ENCODE data around the gene UBE2J1.
"Not testable (repeated sequence)": the region's sequence is repeated elsewhere in the genome, so short reads cannot be mapped to it uniquely, and the experiment has no call there.

The UBE2J1 gene

GRCh38 chr6:89295116-89295515 is 57.4 kb downstream of the UBE2J1 start:
- H3K4me1 ChIP-seq (ENCODE audit: control insufficient read depth, insufficient read depth, low read length); H3K27me3 ChIP-seq (ENCODE audit: control insufficient read depth, insufficient read depth, low read length, poor library complexity, severe bottlenecking); H3K36me3 ChIP-seq (ENCODE audit: control insufficient read depth, insufficient read depth, low read length); H3K4me3 ChIP-seq (ENCODE audit: insufficient read depth, low read depth, low read length); H3K9me3 ChIP-seq (ENCODE audit: control insufficient read depth, low read length); H3K27ac ChIP-seq (ENCODE audit: insufficient read depth, low read depth, low read length, poor library complexity, severe bottlenecking): not testable (repeated sequence)
- no CpG with 5 or more reads among the region's 1 CpG for WGBS, 2 experiments

GRCh38 chr6:89291256-89291819 is 61.2 kb downstream of the UBE2J1 start:
- WGBS, 2 experiments: 87 to 91% methylated on average over 11 of the region's 11 CpGs
- H3K4me3 ChIP-seq (ENCODE audit: insufficient read depth, low read depth, low read length): no peak overlapping the region
- H3K36me3 ChIP-seq (ENCODE audit: control insufficient read depth, insufficient read depth, low read length): no peaks in the 10 kb centered on the region
- no peak overlapping the region for H3K27ac ChIP-seq (ENCODE audit: insufficient read depth, low read depth, low read length, poor library complexity, severe bottlenecking)
- H3K9me3 ChIP-seq (ENCODE audit: control insufficient read depth, low read length): no peaks in the 10 kb centered on the region
- H3K27me3 ChIP-seq (ENCODE audit: control insufficient read depth, insufficient read depth, low read length, poor library complexity, severe bottlenecking): no peaks in the 10 kb centered on the region
- peaks cover 8% of the 10 kb centered on the region for H3K4me1 ChIP-seq (ENCODE audit: control insufficient read depth, insufficient read depth, low read length)

GRCh38 chr6:89290401-89291155 is 61.9 kb downstream of the UBE2J1 start:
- 92 to 94% methylated on average over 13 of the region's 13 CpGs for WGBS, 2 experiments

GRCh38 chr6:89289710-89290109 is 62.8 kb downstream of the UBE2J1 start:
- peaks cover 16% of the 10 kb centered on the region for H3K4me1 ChIP-seq (ENCODE audit: control insufficient read depth, insufficient read depth, low read length)
- no peaks in the 10 kb centered on the region for H3K27me3 ChIP-seq (ENCODE audit: control insufficient read depth, insufficient read depth, low read length, poor library complexity, severe bottlenecking)
- no peaks in the 10 kb centered on the region for H3K36me3 ChIP-seq (ENCODE audit: control insufficient read depth, insufficient read depth, low read length)
- H3K27ac ChIP-seq (ENCODE audit: insufficient read depth, low read depth, low read length, poor library complexity, severe bottlenecking): no peak overlapping the region
- WGBS, 2 experiments: 90 to 98% methylated on average over 3 of the region's 3 CpGs
- no peak overlapping the region for H3K4me3 ChIP-seq (ENCODE audit: insufficient read depth, low read depth, low read length)
- no peaks in the 10 kb centered on the region for H3K9me3 ChIP-seq (ENCODE audit: control insufficient read depth, low read length)

More at GRCh38 chr6:89290401-89291155, 61.9 kb downstream of the UBE2J1 start:
- H3K4me3 ChIP-seq (ENCODE audit: insufficient read depth, low read depth, low read length): no peak overlapping the region
- peaks cover 14% of the 10 kb centered on the region for H3K4me1 ChIP-seq (ENCODE audit: control insufficient read depth, insufficient read depth, low read length)
- no peaks in the 10 kb centered on the region for H3K27me3 ChIP-seq (ENCODE audit: control insufficient read depth, insufficient read depth, low read length, poor library complexity, severe bottlenecking)
- H3K9me3 ChIP-seq (ENCODE audit: control insufficient read depth, low read length): no peaks in the 10 kb centered on the region
- H3K36me3 ChIP-seq (ENCODE audit: control insufficient read depth, insufficient read depth, low read length): no peaks in the 10 kb centered on the region
- H3K27ac ChIP-seq (ENCODE audit: insufficient read depth, low read depth, low read length, poor library complexity, severe bottlenecking): no peak overlapping the region

GRCh38 chr6:89287351-89288028 is 65.0 kb downstream of the UBE2J1 start:
- 96 to 97% methylated on average over 9 of the region's 9 CpGs for WGBS, 2 experiments

DNA sequence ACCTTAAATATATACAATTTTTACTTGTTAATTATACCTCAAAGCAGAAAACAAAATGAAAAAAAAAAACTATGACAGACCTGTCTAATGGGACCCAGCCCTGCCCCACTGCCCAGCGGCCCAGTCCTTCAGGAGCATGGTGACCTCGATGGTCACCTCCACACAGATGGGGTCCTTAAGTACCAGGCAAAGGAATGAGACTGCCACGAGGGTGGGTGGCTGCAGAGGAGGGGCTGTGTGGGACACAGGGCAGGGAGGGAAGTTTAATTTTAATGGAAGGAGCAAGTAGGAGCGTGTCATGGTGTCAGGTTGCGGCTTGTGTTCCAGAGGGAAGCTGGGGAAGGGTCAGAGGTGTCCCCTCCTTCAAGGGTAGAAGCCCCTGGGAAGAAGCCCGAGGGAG is 66.0 kb downstream of the UBE2J1 start:
- no peak overlapping the region for H3K27ac ChIP-seq (ENCODE audit: insufficient read depth, low read depth, low read length, poor library complexity, severe bottlenecking)
- no peak overlapping the region for H3K4me3 ChIP-seq (ENCODE audit: insufficient read depth, low read depth, low read length)
- no peaks in the 10 kb centered on the region for H3K9me3 ChIP-seq (ENCODE audit: control insufficient read depth, low read length)
- WGBS, 2 experiments: 71 to 77% methylated on average over 6 of the region's 6 CpGs
- no peaks in the 10 kb centered on the region for H3K27me3 ChIP-seq (ENCODE audit: control insufficient read depth, insufficient read depth, low read length, poor library complexity, severe bottlenecking)
- H3K36me3 ChIP-seq (ENCODE audit: control insufficient read depth, insufficient read depth, low read length): no peaks in the 10 kb centered on the region
- peaks cover 16% of the 10 kb centered on the region for H3K4me1 ChIP-seq (ENCODE audit: control insufficient read depth, insufficient read depth, low read length)

More at GRCh38 chr6:89287351-89288028, 65.0 kb downstream of the UBE2J1 start:
- Histone ChIP-seq H3K27ac (ENCODE audit: insufficient read depth, low read depth, low read length, poor library complexity, severe bottlenecking) (no peak overlapping the region), H3K36me3 (ENCODE audit: control insufficient read depth, insufficient read depth, low read length) (no peaks in the 10 kb centered on the region), H3K9me3 (ENCODE audit: control insufficient read depth, low read length) (no peaks in the 10 kb centered on the region), H3K4me3 (ENCODE audit: insufficient read depth, low read depth, low read length) (no peak overlapping the region), H3K27me3 (ENCODE audit: control insufficient read depth, insufficient read depth, low read length, poor library complexity, severe bottlenecking) (no peaks in the 10 kb centered on the region), H3K4me1 (ENCODE audit: control insufficient read depth, insufficient read depth, low read length) (peaks cover 16% of the 10 kb centered on the region)

GRCh38 chr6:89284963-89285735 is 67.4 kb downstream of the UBE2J1 start:
- Histone ChIP-seq H3K4me3 (ENCODE audit: insufficient read depth, low read depth, low read length) (no peak overlapping the region), H3K4me1 (ENCODE audit: control insufficient read depth, insufficient read depth, low read length) (peaks cover 16% of the 10 kb centered on the region), H3K27me3 (ENCODE audit: control insufficient read depth, insufficient read depth, low read length, poor library complexity, severe bottlenecking) (no peaks in the 10 kb centered on the region), H3K36me3 (ENCODE audit: control insufficient read depth, insufficient read depth, low read length) (no peaks in the 10 kb centered on the region), H3K27ac (ENCODE audit: insufficient read depth, low read depth, low read length, poor library complexity, severe bottlenecking) (no peak overlapping the region), H3K9me3 (ENCODE audit: control insufficient read depth, low read length) (no peaks in the 10 kb centered on the region)
- WGBS, 2 experiments: 76 to 78% methylated on average over 15 of the region's 15 CpGs

DNA sequence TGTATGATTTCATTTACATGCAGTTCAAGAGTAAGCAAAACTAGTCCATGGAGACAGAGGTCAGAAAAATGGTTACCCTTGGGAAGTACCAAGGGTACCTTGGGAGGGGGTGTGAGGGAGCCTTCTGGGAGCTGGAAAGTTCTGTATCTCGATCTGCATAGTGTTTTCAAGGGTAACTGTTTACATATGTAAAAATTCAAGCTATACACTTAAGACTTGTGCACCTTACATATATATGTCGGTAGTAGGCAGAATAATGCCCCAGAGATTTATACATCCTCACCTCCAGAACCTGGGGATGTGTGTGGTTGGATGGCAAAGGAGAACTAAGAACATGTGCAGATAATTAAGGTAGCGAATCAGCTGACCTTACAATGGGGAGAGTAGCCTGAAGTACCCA is 68.4 kb downstream of the UBE2J1 start:
- Histone ChIP-seq H3K36me3 (ENCODE audit: control insufficient read depth, insufficient read depth, low read length) (no peaks in the 10 kb centered on the region), H3K27ac (ENCODE audit: insufficient read depth, low read depth, low read length, poor library complexity, severe bottlenecking) (no peak overlapping the region), H3K4me3 (ENCODE audit: insufficient read depth, low read depth, low read length) (no peak overlapping the region), H3K4me1 (ENCODE audit: control insufficient read depth, insufficient read depth, low read length) (peaks cover 16% of the 10 kb centered on the region), H3K9me3 (ENCODE audit: control insufficient read depth, low read length) (no peaks in the 10 kb centered on the region), H3K27me3 (ENCODE audit: control insufficient read depth, insufficient read depth, low read length, poor library complexity, severe bottlenecking) (no peaks in the 10 kb centered on the region)
- WGBS, 2 experiments: 94 to 98% methylated on average over 1 to 3 of the region's 3 CpGs

- Histone ChIP-seq H3K4me3 (ENCODE audit: insufficient read depth, low read depth, low read length) (no peak overlapping the region), H3K9me3 (ENCODE audit: control insufficient read depth, low read length) (no peaks in the 10 kb centered on the region), H3K27me3 (ENCODE audit: control insufficient read depth, insufficient read depth, low read length, poor library complexity, severe bottlenecking) (no peaks in the 10 kb centered on the region), H3K27ac (ENCODE audit: insufficient read depth, low read depth, low read length, poor library complexity, severe bottlenecking) (no peak overlapping the region), H3K4me1 (ENCODE audit: control insufficient read depth, insufficient read depth, low read length) (peaks cover 16% of the 10 kb centered on the region), H3K36me3 (ENCODE audit: control insufficient read depth, insufficient read depth, low read length) (no peaks in the 10 kb centered on the region)
- WGBS, 2 experiments: 95 to 96% methylated on average over 9 of the region's 9 CpGs
Observed at GRCh38 chr6:89282749-89283148, 69.8 kb downstream of the UBE2J1 start.

- no peak overlapping the region for H3K27ac ChIP-seq (ENCODE audit: insufficient read depth, low read depth, low read length, poor library complexity, severe bottlenecking)
- no peaks in the 10 kb centered on the region for H3K9me3 ChIP-seq (ENCODE audit: control insufficient read depth, low read length)
- H3K4me1 ChIP-seq (ENCODE audit: control insufficient read depth, insufficient read depth, low read length): peaks cover 13% of the 10 kb centered on the region
- no peaks in the 10 kb centered on the region for H3K36me3 ChIP-seq (ENCODE audit: control insufficient read depth, insufficient read depth, low read length)
- no peaks in the 10 kb centered on the region for H3K27me3 ChIP-seq (ENCODE audit: control insufficient read depth, insufficient read depth, low read length, poor library complexity, severe bottlenecking)
- 67 to 70% methylated on average over 10 of the region's 10 CpGs for WGBS, 2 experiments
- H3K4me3 ChIP-seq (ENCODE audit: insufficient read depth, low read depth, low read length): no peak overlapping the region
Observed at GRCh38 chr6:89281779-89282246, 70.7 kb downstream of the UBE2J1 start.

Measured in ectodermal cell (in vitro differentiated cells).